Measurements from ENCODE around the gene TIMM17B. TPM values are rescaled to one million over a fixed set of nuclear protein-coding genes. Genes with fewer than 3 reads are reported as not detected.

Gene TIMM17B
- total and polyA plus RNA-seq, 2 donors (not counting 1 experiment from before 2014, with no cell fraction given): 50.0 to 63.9 TPM

GRCh38 chrX:48939524-48940228 lies 42.1 kb upstream of the TIMM17B start:
- Mint-ChIP-seq H3K9me3 (ENCODE audit: insufficient read depth) (no peaks in the 10 kb centered on the region), H3K4me3 (peak overlapping the region; percentile 84), H3K4me1 (peaks cover 88% of the 10 kb centered on the region), H3K27ac (peak overlapping the region; percentile 99), H3K27me3 (no peaks in the 10 kb centered on the region)
- ChIA-PET POLR2A (interaction anchor here (0.5 to 5.6 kb wide), 8 partner anchors 13 to 263 kb away, joined by 3 to 101 read pairs (median 4); partner anchors contain the start of genes OTUD5, PIM2, PQBP1 and SLC35A2), CTCF (interaction anchor here (0.7 to 3.4 kb wide), 7 partner anchors 13 to 292 kb away, joined by 3 to 18 read pairs (median 3); partner anchors contain the start of gene KCND1)
- H3K27ac ChIP-seq (ENCODE audit: low read length in 2 of 2): peak overlapping the region; percentile 99
- no peaks in the 10 kb centered on the region for H3K9me3 ChIP-seq (ENCODE audit: control extremely low read depth in 1 of 3, control insufficient read depth in 2 of 3, insufficient read depth in 1 of 3, low read length in 2 of 3)
- H3K27me3 ChIP-seq (replicated peaks in 1 of 4; ENCODE audit: control extremely low read depth in 1 of 4, control insufficient read depth in 3 of 4, insufficient read depth in 4 of 4, low read length in 3 of 4): no peaks in the 10 kb centered on the region
- peaks cover 60% of the 10 kb centered on the region for H3K79me2 ChIP-seq (ENCODE audit: control insufficient read depth, insufficient read depth, low read length)
- H3K4me2 ChIP-seq (replicated peaks; ENCODE audit: low read depth, low read length, poor library complexity, severe bottlenecking): peak overlapping the region; percentile 77
- no peak overlapping the region for H2AFZ ChIP-seq (ENCODE audit: insufficient read depth, low read depth, low read length, poor library complexity, severe bottlenecking)
- peaks cover 0 to 20% of the 10 kb centered on the region in 2 experiments for H3K36me3 ChIP-seq (replicated peaks in 1 of 2; ENCODE audit: control extremely low read depth in 1 of 2, control insufficient read depth in 1 of 2, extremely low read depth in 1 of 2, insufficient read depth in 2 of 2, low read length in 1 of 2)
- H3K4me3 ChIP-seq (ENCODE audit: control extremely low read depth in 1 of 5, extremely low read depth in 1 of 5, insufficient read depth in 1 of 5, low read depth in 2 of 5, low read length in 4 of 5): peak overlapping the region in 4 of 5 experiments; percentile 21 to 51 (median 26)
- DNase-seq (peak; percentile 78), ATAC-seq (ENCODE audit: low read depth) (peak; percentile 19)
- intact Hi-C loops (cut with micrococcal nuclease): loop anchor here (5.0 to 10.0 kb wide), 3 partner anchors 137 to 342 kb away; partner anchors contain the start of genes HDAC6 and WDR13
- H3K9ac ChIP-seq (ENCODE audit: low read length): peak overlapping the region; percentile 69
- TF ChIP-seq EZH2 (IDR thresholded peaks at IDR 0.05; ENCODE audit: borderline replicate concordance, insufficient read depth, low read depth, low read length, poor library complexity, severe bottlenecking) (no peak), CTCF (IDR thresholded peaks at IDR 0.05) (no peak)
- WGBS (ENCODE audit: insufficient coverage): 0% methylated on average over 1 of the region's 3 CpGs
- H3K4me1 ChIP-seq (ENCODE audit: control insufficient read depth in 2 of 2, insufficient read depth in 2 of 2, low read length in 2 of 2): peaks cover 77 to 83% of the 10 kb centered on the region in 2 donors
- H4K20me1 ChIP-seq (ENCODE audit: control insufficient read depth, insufficient read depth, low read length, poor library complexity, severe bottlenecking): no peaks in the 10 kb centered on the region

All from B cell (primary cell).